ENCODE measurements around the gene CCDC149. TPM values are rescaled to one million over a fixed set of nuclear protein-coding genes. Genes with fewer than 3 reads are reported as not detected.

The CCDC149 gene
- total and polyA plus RNA-seq, 2 donors (not counting 3 experiments of a cell fraction or from before 2014, with no cell fraction given), result 7.8 to 11.3 TPM

DNA sequence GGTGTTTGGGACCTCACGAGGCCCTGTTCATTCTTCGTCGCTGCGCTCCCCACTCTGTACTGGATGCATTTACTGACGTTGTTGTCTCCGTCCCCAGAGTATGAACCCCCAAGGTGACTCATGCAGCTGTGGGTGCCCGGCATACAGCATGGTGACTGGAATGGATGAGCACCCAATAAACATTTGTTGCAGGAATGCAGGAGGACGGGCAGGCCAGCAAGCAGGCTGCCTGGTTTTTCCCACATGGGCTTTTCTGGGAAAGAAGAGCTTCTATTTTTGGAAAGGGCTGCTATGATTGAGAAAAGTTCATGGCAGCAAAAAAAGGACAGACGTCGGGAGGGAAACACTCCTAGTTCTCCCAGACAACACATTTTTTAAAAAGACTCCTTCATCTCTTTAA lies 118.4 kb downstream of the CCDC149 start:
- no TSS peak for BruUV-seq (replicated peaks)
- DNase-seq (ENCODE audit: low read depth, low spot score) (no peak), FAIRE-seq (no peak)
- dilution Hi-C loops (cut with MboI; ENCODE audit: extremely low pct_ligation_motif_present, low sequenced_read_pairs), result no loop called here
- no peaks in the 10 kb centered on the region for H4K20me1 ChIP-seq (replicated peaks; ENCODE audit: control insufficient read depth, extremely low read depth, insufficient read depth, low read length)
- no peak overlapping the region for H3K9ac ChIP-seq (replicated peaks; ENCODE audit: extremely low read depth, insufficient read depth, low read length)
- no peaks in the 10 kb centered on the region for H3K79me2 ChIP-seq (ENCODE audit: control insufficient read depth, insufficient read depth, low read length)
- H3K4me3 ChIP-seq (replicated peaks in 1 of 3; ENCODE audit: insufficient read depth in 1 of 3, low read depth in 1 of 3, low read length in 3 of 3), result no peak overlapping the region
- H3K4me2 ChIP-seq (ENCODE audit: insufficient read depth, low read length), result no peak overlapping the region
- intact Hi-C loops (cut with micrococcal nuclease), result no loop called here
- no peaks in the 10 kb centered on the region for H3K9me3 ChIP-seq (replicated peaks; ENCODE audit: control insufficient read depth, insufficient read depth, low read length)
- H3K27ac ChIP-seq (ENCODE audit: insufficient read depth, low read depth, low read length), result no peak overlapping the region
- CTCF ChIA-PET, result interaction anchor here (1.3 to 2.0 kb wide), 2 partner anchors 9 to 306 kb away, joined by 4 to 6 read pairs; no protein-coding TSS in a partner anchor
- POLR2A ChIA-PET, result no interaction called here
- H2AFZ ChIP-seq (ENCODE audit: low read depth, low read length), result no peak overlapping the region
- no peaks in the 10 kb centered on the region for H3K9me1 ChIP-seq (replicated peaks; ENCODE audit: control insufficient read depth, extremely low read depth, insufficient read depth, low read length)
- peaks cover 26 to 35% of the 10 kb centered on the region in 2 experiments for H3K27me3 ChIP-seq (ENCODE audit: control insufficient read depth in 2 of 2, insufficient read depth in 2 of 2, low read length in 2 of 2)
- TF ChIP-seq, protein P1, sequence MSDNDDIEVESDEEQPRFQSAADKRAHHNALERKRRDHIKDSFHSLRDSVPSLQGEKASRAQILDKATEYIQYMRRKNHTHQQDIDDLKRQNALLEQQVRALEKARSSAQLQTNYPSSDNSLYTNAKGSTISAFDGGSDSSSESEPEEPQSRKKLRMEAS (IDR thresholded peaks at IDR 0.05; ENCODE audit: insufficient read depth, insufficient read length), result no peak
- TF ChIP-seq GATA2 (IDR thresholded peaks at IDR 0.05; ENCODE audit: insufficient read depth, insufficient read length, low read depth, low read length) (no peak), EZH2 (IDR thresholded peaks at IDR 0.05; ENCODE audit: borderline replicate concordance, low read depth, low read length, severe bottlenecking) (no peak), FOS (IDR thresholded peaks at IDR 0.05; ENCODE audit: borderline replicate concordance, insufficient read depth, low read length) (no peak), MYC (IDR thresholded peaks at IDR 0.05; ENCODE audit: low read depth, low read length) (no peak), POLR2AphosphoS5 (IDR thresholded peaks at IDR 0.05; ENCODE audit: insufficient read depth, low read depth, low read length) (no peak), JUN (IDR thresholded peaks at IDR 0.05; ENCODE audit: borderline replicate concordance, insufficient read depth, insufficient read length, low read depth) (no peak), POLR2A (IDR thresholded peaks at IDR 0.05; ENCODE audit: low read depth, low read length) (no peak)
- TF ChIP-seq, protein P2, sequence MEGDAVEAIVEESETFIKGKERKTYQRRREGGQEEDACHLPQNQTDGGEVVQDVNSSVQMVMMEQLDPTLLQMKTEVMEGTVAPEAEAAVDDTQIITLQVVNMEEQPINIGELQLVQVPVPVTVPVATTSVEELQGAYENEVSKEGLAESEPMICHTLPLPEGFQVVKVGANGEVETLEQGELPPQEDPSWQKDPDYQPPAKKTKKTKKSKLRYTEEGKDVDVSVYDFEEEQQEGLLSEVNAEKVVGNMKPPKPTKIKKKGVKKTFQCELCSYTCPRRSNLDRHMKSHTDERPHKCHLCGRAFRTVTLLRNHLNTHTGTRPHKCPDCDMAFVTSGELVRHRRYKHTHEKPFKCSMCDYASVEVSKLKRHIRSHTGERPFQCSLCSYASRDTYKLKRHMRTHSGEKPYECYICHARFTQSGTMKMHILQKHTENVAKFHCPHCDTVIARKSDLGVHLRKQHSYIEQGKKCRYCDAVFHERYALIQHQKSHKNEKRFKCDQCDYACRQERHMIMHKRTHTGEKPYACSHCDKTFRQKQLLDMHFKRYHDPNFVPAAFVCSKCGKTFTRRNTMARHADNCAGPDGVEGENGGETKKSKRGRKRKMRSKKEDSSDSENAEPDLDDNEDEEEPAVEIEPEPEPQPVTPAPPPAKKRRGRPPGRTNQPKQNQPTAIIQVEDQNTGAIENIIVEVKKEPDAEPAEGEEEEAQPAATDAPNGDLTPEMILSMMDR (IDR thresholded peaks at IDR 0.05; ENCODE audit: extremely low read depth in 1 of 2, insufficient read depth in 1 of 2, low read depth in 1 of 2, low read length in 2 of 2), result no peak
- H3K36me3 ChIP-seq (ENCODE audit: control insufficient read depth in 2 of 2, extremely low read depth in 1 of 2, insufficient read depth in 2 of 2, low read length in 2 of 2), result no peaks in the 10 kb centered on the region
- H3K4me1 ChIP-seq (ENCODE audit: control insufficient read depth, extremely low read depth, insufficient read depth, low read length), result no peaks in the 10 kb centered on the region

Data from endothelial cell of umbilical vein (primary cell).